HG03045 (cell line): Measurements from ENCODE around the gene SUN2.
A peak's percentile ranks its signal among the peaks of the same experiment; 100 is the strongest.

ENCODE experiments used
- ATAC-seq: cut with Tn5 transposase; IDR thresholded peaks from one replicate; pipeline ENCODE4 v1.9.1; 2021; ENCODE audit warnings: mild to moderate bottlenecking, moderate library complexity; ENCODE audit not compliant: unreplicated experiment

Gene SUN2

DNA sequence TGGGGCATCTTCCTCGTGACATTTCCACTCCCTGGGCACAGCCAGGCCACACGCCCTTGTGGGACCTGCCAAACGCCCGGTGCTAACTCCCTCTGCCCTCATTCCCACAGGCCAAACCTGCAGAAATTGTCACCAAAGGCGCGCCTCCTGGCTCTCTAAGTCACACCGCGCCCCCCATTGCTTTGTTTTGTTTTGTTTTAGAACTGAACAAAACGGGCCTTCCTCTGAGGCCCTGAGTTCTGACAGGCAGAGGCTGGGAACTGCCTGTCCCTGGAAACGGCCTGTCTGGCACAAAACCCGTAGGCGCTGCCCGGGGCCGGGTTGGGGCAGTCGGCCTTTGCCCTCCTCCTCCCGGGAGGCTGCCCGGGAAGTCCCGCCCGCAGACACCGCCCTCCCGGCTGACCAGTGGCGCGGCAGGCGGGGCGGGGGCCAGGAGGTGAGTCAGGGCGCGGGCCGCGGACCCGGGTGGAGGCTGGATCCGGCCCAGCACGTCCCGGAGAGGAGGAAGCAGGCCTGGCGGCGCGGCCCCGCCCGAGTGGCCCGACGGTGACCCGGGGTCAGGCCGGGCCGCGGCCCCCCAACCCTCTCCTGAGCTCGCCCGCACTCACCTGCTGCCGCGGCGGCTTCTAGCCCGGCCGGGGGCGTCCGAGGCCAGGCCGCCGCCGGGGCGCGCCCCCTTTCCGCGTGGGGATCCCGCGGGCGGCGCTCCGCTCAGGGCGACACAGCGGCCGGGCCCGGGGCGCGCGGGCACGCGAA lies 465 bp downstream of the SUN2 start:
- ATAC-seq, result peak; percentile 39

DNA sequence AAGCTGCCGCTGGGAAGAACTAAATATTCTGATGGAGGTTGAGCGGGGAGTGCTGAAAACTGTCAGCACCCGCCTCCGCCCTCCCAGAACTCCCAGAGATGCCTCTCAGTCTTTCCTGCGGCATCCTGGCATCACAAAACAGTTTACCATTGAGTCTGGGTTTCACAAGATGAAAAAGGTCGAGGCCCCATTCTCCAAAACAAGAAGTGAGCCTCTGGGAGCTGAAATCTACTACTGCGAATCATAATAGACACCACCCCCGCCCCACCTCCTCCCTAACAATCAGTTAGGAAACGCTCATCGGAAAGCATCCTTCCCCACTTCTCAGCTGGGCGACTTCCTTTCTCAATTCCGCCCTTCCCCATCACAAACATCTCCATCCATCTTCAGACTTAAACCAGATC lies 1.0 kb downstream of the SUN2 start:
- ATAC-seq, result no peak

DNA sequence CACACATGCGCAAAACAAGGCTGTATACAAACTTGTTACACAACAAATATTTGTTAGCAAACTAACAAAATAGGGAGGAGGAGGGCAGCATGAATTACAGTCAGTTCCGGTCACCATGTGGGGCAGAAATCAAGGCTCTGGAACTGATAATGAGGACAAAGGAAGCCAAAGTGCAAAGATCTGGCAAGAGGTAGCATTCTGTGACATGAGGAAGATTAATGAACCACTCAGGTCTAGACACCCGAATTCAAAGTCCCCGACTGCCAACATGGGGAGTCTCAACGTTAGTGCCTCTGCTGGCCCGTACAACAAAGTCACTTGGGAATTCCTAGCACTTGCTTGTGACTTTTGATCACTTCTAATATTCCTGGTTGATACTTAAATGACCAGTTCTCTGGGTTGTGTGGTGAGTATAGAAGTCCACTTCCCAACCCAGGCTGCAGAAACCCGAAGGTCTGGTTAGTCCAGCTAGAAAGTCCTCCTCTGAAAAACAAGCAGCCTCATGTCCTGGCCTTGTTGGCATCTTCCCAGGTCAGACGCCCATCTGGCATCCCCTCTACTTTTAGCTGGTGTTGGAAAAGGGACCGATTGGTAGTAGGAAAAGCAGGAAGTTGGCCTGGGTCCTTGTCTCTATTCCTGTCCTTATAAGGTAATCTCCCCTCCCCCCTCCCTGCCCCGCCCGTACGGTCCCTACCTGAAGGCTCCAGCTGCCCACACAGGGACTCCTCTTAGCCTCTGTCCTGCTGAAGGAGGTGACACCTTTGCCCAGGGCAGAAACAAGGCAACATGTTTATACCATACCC lies 1.6 kb downstream of the SUN2 start:
- no peak for ATAC-seq

DNA sequence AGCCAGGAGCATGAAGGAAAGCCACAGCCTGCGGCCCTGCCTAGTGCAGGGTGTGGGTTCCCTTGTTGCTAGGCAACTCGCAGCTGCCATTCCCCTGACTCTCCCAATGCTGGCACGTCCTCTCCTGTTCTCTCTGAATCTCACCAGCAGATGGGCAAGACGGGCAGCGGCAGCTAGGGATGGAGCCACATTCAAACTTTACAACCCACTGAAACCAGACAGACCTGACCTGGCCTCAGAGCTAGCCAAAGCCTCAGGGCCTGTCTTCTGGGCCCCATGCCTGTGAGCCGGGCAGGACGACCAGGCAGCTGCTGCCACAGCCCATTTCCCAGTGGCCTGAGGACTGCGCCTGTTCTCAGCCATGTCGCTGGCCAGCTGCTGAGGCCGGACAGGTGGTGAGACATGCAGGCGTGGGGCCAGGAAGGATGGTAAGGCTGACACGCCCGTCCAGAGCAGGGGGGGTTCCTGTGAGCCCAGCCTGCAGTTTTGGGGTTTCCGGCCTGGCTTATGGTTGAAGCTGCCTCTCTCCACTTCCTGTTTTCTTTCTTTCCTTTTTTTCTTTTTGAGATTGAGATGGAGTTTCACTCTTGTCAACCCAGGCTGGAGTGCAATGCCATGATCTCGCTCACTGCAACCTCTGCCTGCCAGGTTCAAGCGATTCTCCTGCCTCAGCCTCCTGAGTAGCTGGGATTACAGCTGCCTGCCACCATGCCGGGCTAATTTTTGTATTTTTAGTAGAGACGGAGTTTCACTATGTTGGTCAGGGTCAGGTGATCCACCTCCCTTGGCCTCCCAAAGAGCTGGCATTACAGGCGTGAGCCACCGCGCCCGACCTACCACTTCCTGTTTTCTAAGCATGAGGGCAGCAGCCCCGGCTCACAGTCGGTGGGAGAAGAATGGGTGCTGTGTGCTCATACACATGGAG lies 4.1 kb downstream of the SUN2 start:
- no peak for ATAC-seq

DNA sequence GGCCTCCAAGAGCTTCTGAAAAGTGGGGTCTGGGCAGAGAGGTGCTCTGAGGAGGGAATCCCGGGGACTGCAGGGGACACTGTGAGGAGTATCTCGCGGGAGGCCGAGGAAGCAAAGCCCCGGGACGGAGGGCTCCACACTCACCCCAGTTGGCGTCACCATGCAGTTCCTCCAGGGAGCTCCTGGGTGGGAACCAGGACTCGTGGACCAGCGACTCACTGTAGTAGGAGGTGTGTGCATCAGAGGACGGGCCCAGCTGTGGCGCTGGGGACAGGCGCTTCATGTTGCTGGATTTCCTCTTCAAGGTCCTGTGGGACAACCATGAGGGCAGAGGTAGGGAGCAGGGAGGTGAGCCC lies 4.8 kb downstream of the SUN2 start:
- ATAC-seq, result no peak

DNA sequence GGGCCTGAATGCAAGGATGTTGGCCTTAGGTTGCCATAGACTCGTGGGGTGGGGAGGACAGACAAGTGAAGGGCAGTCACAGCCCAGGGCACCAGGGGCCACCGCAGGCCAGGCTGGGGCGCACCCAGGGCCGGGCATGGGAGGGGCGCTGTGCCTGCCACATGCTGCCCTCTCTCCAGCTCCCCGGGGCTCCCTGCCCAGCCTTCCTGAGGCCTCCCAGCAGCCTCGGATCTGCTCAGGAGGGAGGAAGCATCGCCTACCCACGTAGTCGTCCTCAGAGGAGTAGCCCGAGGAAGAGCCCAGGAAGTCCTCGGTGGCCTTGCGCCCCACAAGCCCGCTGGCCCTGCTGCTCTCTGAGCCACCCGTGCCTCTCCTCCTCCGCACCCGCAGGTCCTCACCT lies 5.2 kb downstream of the SUN2 start:
- ATAC-seq, result no peak

DNA sequence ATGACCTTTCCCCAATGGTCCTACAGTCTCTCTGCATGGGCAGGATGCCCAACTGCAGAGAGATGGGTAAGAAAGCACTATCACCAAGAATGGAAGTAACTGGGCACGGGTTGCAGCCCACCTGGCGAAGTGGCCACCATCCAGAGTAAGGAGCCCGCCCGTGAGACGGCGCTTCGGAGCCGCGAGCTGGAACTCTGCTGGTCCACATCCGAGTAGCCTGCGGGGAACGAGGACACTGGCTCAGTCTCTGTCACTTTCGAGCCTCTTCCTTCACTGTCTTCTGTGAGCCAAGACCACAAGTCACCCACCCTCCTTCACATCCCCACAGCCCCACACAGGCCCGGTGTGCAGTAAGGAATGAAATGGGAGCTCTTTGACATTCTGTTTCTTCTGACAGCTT lies 5.7 kb downstream of the SUN2 start:
- ATAC-seq, result no peak

DNA sequence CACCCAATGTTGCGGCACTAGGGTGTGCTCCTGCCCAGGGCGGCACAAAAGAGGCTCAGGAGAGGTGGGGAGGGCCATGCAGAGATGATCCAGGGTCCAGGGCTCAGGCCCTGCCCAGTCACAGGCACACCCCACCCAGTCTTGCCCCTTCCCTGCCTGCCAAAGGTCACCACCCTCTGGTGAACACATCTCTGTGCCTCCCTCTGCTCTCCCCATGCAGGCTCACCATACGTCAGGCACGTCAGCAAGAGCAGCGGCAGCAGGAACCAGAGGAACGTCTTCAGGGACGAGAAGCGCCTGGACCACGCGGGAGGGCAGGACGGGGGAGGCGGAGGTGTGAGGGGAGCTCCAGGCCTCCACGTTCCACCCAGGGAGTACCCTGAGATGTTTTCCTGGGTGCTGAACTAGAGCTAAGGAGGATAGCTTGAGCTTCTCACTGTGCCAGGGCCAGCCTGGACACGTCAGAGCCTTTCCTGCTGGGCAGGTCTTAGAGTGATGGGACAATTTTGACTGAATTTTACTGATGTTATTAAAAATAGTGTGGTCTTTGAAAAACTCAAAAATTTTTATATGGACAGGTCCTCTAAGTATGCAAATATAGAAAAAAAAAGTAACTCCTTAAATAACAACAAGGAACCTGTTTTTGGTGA lies 7.2 kb downstream of the SUN2 start:
- ATAC-seq, result no peak

DNA sequence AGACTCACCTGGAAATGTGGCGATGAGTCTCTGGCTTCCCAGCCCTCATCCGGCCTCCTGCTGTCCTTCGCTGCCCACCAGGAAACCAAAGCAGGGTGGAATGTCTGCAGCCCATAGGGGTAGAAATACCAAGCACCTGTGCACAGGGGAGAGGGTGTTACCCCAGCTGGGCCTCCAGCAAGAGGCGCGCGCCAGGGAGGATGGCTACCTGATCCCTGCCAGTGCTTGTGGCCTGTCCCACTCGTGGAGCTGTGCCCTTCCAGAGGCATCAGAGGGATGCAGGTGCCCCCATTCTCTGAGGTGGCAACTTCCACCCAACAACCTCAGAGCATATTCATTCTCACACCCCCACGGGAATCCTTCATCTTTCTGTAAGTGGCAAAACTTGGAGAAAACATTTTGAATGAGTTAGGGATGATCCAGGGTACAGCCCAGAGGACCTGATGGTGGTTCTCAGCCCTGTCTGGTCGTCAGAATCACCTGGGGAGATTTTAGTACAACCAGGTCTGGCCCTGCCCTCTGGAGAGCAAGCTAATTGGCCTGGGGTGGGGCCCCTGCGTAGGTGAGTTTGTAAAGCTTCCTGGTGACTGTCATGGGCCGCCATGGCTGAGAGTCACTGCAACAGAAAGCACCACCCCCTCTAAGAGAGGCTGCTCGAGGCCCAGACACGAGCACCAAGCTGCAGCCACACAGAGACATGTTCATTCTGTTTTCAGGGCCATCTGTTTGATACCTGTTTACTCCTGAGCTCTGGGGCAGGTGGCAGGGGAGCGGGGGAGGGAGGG lies 9.9 kb downstream of the SUN2 start:
- ATAC-seq, result no peak

DNA sequence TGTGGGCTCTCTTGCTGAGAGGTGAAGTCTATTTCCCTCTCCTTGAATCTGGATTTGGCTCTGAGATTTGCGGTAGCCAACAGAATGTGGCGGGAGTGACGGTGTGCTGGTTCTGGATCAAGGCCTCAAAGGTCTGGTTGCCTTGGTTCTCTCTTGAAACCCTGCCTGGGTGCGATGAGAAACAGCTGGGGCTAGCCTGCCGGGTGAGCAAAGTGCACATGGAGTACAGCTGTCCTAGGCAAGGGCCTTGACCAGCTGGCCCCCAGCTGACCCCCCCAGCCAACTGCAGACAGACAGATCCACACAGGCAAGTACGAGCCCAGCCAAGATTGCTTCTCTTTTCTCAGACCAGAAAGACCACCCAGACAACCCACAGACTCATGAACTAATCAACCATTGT lies 10.8 kb downstream of the SUN2 start:
- ATAC-seq, result no peak

DNA sequence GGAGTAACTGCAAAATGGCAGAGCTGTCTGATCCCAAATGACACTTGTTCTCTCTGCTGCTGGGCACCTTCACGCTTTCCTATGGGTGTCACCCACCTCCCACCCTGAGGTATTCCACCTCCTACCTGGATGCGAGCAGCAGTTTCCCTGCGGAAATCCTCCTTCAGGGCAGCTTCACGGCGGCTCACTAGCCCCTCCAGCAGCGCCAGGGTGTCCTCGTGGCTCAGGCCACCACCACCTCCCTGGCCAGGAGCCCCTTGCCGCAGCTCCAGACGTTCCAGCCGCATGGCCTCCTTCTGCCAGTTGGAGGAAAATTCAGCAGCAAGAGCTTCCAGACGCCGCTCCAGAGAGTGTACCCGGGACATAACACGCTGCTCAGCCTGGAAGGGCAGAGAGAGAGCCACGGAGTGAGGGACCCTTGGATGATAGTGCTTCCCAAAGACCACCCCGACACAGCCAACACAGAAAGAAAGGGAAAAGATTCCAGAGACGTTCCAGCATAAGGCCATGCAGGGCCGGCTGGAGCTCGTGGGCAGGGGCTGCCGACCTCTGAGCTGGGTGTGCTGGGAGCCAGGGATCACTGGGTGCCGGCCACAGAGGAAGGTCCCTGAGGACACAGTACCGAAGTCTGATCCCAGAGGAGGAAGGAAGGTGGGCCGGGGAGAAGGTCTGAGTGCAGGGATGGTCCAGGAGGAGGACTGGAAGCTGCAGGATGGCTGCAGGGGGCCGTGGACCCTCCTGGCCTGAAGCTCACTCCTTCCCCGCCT lies 13.4 kb downstream of the SUN2 start:
- ATAC-seq, result no peak

DNA sequence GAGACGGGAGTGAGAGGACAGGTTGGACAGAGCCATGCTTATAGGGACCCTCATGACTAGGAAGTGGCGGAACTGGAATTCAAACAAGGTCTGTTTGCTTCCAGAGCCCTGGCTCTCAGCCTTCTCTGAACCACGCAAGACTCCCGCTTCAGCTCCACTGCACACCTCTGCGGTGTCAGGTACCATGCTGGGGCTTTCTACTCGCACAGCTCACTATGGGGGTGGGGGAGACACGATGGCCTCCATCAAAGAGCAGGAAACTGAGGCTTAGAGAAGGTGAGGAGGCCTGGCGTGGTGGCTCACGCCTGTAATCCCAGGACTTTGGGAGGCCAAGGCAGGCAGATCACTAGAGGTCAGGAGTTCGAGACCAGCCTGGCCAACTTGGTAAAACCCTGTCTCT lies 14.2 kb downstream of the SUN2 start:
- ATAC-seq, result no peak

DNA sequence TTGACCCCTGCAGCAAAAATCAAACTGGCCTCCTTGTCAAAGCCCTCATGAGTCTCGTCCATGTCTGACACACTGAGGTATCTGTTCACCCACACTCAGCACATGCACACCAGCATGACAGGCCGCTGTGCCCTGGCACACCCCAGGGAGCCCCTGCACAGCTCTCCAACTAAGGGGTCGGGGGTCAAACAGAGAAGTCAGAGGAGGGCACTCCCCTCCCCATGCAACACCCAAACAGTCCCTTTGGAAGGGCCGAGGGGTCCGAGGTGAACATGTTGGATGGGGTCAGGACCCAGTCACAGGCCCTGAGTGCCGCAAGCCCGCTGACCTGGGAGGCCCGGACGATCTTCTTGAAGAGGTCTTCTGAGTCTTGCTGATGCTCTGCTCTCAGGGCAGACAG lies 14.6 kb downstream of the SUN2 start:
- no peak for ATAC-seq

DNA sequence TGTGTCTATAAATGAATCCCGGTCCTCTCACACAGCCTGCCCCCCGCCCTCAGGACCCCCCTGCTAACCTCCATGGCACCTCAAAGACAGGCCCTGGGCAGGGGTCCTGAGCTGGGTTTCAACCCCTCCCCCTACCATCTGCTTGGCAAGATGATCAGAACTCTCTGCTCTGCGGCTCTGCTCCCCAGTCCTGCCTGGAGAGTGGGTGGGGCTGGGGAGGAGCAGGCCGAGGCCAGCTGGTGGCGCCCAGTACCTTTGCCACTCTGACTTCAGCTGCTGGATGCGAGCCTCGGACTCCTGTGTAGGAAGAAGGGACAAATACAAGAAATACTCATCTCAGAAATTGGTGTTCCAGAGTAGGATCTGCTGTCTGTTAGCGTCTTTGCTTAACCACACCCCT lies 15.0 kb downstream of the SUN2 start:
- no peak for ATAC-seq

DNA sequence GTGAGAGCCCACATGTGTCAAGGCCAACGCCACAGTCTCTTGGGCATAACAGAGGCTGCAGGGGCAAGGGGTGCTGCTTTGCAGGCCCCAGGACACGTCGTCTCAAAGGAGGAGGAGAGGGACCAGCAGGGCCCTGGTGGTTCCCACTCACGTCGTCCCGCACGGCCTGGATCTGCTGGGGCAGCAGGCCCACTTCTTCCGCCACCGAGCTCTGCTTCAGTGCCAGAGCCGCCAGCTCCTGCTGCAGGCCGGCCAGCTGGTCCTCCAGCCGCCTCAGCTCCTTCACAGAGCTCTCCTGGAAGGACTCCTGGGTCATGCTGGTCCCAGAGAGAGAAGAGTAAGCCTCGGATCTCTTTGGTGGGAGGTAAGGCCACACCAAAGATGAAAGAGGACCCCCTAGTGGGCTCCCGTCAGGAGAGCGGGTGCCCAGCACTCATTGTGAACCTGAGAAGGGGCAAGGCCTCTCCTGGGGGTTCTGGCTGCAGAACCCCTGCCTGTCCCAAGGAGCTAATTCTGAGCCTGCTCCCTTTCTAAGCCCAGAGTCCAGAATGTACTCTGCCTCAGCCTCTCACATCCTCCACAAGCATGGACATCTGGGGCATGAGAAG lies 15.6 kb downstream of the SUN2 start:
- ATAC-seq, result no peak

DNA sequence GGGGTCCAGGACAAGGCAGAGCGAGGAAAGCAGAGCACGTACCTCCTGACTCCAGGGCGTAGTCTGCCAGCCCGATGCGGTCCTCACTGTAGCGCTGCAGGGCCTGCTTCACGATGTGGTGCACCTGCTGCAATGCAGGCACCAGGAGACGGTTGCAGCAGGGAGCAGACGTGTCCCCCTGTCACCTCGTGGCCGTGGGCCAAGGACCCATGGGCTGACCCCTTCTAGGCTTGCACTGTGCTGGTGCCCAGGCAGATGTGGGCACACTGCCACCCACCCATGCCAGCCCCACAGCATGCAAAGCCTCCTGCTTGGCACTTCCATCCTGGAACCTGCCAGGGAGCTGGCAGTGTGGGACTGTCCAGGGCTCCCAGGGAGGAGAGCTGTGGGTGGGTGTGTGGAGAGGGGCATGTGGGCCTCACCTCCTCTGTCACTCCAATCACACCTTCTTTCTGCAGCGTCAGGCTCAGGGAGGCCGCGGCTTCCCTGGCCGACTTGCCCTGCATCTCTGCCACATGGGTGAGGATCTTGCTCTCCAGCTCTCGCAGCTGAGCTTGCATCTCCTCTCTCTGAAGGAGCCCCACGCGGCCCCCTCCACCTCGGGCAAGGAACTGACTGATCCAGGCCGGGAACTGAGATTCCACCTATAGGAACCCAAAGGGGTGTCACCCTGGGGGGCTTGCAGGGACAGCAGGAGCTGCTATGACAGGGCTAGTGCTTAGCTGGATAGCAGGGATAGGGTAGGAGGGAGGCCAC lies 16.3 kb downstream of the SUN2 start:
- ATAC-seq, result no peak

DNA sequence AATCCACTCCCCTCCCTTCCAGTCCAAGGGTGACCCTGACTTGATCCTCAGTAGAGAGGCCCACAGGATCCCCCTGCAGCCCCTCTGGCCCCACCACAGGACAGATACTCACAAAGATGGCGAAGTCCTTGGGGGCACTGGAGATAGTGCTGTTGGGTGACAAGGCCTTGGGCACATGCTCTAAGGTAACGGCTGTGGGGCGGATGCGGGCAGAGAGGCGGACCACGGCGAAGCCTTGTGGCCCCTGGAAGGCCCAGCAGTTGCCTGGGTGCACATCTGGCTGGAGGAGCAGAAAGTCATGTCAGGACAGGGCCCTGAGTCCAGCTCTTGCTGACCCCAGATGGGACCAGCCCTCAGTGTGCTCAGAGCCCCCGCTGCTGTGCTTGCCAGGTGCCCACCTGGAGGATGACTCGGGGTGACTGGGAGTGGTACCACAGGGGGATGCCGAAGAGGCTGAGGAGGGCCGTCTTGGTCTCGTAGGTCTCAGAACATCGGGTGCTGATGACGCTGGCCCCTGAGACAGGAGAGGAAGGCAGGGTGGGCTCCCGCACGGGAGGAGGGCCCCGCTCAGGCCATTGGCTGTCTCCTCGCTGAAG lies 17.2 kb downstream of the SUN2 start:
- ATAC-seq, result no peak
